GM21381 (cell line): ENCODE results near the gene TMEM132D.

Experiments used
- ATAC-seq: cut with Tn5 transposase; IDR thresholded peaks from one replicate; pipeline ENCODE4 v1.9.1; 2021; ENCODE audit warnings: mild to moderate bottlenecking, moderate library complexity; ENCODE audit not compliant: unreplicated experiment

Gene TMEM132D

DNA sequence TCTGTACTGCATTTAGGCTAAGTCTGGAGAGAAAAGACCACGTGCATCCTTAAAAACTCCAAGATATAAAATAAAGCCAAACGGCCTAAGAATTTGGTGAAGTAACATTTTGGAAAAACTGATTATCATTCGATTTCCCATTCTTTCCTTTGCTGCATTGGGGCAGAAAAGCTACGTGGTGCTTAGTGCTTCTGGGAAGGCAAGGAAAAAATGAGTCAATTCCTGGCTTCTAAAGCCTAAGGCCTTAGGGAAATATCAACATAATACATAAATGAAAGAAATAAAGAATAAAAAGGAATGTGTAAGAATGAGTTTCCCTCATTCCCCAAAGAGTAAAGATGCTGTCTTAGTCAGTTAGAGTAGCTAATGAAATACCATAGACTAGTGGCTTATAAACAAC is 530.1 kb downstream of the TMEM132D start:
- no peak for ATAC-seq

DNA sequence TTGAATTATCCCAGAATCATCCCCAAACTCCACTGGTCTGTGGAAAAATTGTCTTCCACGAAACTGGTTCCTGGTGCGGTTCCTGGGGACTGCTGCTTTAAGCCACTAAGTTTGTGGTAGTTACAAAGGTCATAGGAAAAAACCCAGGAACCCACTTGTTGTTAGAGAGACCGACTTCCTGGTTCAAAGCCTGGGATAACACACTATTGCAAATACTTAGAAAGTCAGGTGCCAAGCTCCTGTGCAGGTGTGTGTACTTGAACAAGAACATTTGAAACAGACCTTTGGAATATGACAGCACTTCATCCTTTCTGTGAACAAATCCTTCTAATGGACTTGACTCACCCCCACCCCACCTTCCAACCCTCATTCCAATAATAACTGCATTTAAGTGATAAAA is 530.9 kb downstream of the TMEM132D start:
- ATAC-seq: no peak

DNA sequence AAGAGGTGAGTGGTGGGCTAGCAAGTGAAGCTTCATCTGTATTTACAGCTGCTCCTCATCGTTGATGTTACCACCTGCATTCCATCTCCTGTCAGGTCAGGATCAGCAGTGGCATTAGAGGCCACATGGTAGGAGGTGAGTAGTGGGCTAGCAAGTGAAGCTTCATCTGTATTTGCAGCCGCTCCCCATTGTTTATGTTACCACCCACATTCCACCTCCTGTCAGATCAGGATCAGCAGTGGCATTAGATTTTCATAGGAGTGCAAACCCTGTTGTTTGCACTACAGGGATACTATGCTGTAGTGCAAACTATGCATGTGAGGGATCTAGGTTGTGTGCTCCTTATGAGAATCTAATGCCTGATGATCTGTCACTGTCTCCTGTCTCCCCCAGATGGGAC is 531.5 kb downstream of the TMEM132D start:
- ATAC-seq: no peak

DNA sequence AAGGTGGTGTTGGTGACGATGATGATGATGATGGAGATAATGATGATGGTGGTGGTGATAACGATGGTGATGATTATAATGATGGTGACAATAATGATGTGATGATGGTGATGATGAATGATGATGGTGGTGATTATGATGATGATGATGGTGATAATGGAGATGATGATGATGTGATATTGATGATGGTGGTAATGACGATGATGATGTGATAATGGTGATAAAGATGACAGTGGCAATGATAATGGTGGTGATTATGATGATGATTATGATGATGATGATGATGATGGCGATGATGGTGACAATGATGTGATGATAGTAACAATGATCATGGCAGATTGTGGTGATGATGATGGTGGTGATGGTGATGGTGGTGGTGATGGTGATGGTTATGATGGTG is 532.6 kb downstream of the TMEM132D start:
- ATAC-seq: no peak

DNA sequence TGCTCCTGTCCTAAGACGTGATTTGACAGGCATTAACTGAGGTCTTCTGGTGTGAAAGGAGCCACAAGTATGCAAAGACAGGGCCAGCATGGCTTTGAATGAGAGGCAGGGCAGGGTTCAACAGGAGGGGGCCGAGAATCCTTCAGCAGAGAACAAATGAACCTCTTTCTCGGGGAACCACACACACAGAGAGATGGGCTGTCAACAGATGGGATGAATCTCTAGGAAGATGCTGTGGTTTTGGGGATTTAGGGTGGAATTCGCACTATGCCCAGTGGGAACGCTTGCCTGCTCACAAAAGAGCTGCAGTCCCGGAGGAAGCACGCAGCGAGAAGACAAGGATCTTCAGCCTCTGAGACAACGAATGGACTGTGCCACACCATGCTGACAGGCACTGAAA is 537.2 kb downstream of the TMEM132D start:
- no peak for ATAC-seq

DNA sequence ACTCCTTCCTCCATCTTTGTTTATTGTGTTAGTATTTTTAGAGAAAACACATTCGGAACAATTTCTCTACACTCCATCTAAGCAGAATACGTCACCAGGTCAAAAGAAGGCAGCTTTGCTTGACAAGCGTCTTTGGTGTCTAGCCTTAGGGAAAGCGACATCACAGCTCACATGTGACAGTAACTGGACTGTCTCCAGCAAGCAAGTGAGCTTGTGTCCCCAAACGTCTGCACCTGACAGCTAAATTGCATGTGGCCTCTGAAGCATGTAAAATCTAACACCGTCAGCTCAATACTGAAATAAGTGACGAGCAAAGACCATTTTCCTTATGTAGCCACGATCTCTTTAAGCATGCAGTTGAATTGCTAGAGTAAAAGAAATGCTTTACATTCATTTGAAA is 540.8 kb downstream of the TMEM132D start:
- ATAC-seq: no peak

DNA sequence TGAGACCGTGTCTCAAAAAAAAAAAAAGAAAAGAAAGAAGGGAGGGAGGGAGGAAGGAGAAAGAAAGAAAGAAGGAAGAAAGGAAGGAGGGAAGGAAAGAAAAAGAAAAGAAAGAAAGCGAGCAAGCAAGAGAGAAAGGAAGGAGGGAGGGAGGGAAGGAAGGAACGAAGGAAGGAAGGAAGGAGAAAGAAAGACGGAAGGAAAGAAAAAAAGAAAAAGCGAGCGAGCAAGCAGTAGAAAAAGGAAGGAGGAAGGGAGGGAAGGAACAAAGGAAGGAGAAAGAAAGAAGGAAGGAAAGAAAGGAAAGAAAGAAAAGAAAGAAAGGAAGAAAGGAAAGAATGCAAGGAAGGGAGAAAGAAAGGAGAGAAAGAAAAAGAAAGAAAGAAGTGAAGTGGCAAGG is 546.6 kb downstream of the TMEM132D start:
- ATAC-seq: no peak

DNA sequence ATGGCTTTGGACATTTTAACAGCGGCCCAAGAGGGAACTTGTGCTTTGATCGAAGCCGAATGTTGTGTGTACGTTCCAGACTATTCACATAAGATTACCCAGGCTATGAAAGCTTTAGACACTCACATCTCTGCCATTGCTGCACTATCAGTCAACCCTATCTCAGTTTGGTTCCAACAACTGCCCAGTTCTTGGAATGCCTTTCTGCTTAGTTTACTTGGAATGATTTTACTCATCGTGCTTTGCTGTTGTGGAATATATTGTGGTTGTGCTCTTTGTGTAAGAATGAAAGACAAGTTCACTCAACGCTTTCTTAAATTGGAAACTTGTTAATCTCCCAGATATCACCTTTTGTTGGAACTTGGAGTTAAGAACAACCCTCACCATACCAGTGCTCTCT is 552.3 kb downstream of the TMEM132D start:
- no peak for ATAC-seq

DNA sequence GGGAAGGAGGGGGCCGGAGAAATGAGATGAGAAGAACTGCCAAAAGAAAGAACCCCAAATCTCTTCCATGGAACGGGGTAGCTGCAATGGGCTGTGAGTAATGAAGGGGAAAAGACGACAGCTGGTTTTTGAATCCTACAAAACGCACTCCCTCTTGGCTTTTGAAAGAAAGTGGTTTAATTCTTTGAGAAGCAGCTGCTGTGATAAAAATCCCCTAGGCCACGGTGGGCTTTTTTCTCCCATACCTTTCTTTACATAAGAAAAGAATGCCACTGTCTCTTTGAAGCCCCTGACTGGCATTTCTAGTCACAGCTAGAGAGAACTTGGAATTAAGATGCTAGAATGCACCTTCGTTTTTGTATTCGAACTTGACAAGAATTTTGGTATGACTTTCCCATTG is 564.5 kb downstream of the TMEM132D start:
- no peak for ATAC-seq

DNA sequence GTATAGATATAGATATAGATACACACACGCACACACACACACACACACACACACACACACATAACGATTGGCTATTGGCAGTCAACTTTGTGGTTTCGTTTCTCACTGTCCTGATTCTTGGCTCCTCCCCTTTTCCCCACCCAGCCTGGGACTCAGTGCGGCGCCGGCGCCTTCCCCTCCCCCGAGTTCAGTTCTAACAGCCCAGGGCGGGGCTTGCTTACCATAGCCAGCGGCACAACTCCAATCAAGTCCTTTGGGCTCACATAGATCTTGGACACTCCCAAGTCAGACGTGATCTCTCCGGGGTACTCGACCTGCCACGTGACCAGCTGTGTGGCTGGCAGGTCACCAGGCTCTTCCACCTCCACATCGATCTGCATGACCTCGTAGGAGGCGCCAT is 566.4 kb downstream of the TMEM132D start:
- ATAC-seq: no peak

DNA sequence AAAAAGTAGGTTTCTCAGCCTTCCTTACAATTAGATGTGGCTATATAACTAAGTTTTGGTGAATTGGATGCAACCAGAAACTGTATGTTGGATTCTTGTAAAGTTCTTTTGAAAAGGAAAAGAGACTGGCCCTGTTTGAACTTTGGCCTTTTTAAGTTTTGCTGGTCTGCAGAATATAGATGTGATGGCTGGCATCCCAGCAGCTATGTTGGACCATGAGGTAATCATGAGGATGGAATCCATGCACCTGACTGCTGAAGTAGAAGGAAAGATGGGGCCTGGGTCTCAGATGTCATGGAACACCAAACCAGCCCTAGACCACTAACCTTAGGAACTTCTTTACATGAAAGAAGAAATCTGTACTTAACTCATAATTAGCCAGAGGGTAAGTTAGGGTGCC is 568.1 kb downstream of the TMEM132D start:
- no peak for ATAC-seq

DNA sequence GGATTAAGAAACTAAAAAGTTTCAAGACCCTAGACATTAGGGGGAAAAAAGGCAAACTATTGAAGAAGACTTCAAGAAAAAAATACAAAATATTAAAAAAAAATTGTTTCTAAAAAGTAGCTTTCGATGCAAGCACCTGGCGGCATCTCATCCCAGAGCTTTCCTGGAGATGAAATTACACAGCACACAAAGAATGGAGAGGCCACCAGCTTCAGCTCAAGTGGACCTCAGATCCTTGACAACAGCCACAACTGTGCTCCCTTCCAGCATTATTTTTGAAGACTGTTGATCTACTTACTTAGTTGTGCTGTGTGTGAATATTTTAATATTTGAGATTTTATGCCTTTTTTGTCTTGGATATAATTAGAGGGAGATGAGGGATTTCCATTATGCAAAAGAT is 571.5 kb downstream of the TMEM132D start:
- ATAC-seq: no peak

DNA sequence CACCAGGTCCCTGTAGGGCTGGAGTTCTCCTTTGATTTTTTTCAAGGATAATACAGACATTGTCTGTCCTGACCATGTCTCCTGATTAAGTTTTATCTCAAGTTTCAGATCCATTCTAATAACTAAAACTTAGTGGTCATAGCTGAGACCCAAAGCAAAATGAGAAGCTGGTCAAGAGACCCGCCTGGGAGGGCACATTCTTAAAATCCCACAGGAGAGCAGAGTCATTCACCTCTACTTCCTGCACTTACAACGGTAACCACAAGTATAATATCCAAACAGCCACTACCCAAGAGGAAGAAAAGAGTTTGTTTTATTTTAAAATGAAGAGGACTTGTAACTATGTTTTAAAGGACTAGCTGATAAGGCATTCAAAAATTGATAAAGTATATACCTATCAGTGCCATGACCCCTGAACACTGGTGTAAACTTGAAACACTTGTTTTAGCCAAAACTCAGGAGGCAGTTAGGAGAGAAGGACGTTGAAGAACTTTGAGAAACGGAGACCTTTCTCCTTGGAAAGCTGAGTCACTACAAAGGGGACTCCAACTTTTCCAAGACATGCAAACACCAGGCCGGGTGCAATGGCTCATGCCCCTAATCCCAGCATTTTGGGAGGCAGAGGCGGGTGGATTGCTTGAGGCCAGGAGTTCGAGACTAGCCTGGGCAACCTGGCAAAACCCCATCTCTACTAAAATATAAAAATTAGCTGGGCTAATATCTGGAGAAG is 572.3 kb downstream of the TMEM132D start:
- no peak for ATAC-seq

DNA sequence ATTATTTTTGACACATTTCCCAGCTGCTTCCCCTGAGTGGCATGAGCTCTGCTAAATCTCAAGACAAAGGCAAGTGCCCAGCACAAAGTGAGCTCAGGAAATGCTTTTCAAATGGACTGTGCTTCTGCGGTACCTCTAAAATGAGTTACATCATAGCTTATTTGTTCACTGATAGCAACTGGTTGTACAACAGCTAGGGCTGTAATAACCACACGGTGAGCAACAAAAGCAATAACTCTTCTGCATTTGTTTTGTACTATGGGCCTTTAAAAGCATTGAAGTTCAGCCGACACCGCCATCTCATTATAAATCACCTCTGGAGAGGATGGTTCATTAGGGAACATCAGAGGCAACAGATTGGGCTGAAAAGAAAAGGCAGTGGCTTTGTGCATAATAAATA is 575.6 kb downstream of the TMEM132D start:
- ATAC-seq: no peak

DNA sequence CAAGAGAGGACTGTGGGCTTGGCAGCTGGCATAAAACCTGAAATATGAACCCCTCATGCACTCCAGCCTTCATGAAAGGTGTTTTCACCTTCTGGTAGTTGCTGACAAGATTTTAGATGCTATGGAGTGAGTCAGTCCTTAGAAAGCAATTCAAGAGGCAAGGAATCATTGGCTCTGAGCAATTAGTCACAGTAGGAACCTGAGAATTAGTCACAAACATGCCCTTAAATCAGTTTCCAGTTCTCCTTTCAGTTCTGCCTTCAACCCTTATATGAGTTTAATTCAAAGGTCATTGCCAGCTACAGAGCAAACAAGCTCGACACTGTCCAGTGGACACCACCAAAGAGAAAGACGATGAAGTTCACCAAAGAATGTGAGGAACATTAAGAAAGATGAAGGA is 578.3 kb downstream of the TMEM132D start:
- ATAC-seq: no peak

DNA sequence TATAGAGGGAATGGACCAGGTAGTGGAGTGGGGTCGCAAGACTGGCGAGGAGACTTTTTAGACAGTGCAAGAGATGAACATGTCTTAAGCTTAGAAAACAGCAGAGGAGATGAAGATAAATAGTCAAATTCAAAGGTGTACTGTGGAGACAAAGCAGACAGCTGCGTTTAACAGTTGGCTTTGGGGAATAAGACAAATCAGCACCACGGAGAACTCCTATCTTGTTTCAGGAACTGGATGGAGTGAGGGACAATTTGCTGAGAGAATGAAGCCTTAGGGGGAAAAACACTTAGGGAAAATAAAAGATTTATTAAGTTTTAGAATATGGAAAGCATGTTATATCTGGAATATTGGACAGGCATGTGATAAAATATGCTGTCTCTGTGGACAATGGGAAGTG is 591.8 kb downstream of the TMEM132D start:
- ATAC-seq: no peak

DNA sequence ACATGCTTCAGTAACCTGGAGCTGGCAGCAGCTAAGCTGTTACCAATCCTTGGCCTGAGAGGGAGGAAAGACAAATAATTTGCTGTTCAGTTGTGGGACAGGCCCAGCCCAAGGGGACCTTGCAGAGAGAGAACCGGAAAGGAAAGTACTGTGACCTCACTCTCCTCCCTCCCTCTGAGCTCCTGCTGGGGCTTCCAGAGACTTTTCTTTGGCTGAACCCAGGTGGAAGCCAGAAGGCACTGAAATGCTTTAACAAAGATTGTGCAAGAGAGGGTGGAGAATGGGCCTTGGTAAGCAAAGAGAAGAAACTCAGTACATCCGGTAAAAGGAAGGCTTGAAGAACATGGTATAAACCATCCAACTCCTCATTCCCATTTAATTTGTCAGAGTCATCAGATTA is 593.5 kb downstream of the TMEM132D start:
- no peak for ATAC-seq

DNA sequence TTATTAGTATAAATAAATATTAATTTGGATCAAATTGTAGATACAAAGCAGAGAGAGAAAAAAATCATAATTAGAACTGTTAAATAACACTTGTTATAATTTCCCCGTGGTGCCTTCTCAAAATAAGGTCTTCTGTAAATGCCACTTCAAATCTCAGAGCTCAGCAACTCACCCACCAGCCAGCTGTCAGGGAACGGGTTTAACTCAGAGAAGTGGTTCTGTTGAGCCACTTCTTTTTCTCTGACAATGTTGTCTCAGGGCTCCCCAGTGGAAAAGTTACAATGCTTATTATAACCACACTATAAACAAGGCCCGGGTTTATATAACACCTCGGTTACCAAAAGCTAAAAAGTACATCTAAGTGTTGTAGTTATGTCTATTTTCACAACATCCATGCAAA is 598.0 kb downstream of the TMEM132D start:
- no peak for ATAC-seq

DNA sequence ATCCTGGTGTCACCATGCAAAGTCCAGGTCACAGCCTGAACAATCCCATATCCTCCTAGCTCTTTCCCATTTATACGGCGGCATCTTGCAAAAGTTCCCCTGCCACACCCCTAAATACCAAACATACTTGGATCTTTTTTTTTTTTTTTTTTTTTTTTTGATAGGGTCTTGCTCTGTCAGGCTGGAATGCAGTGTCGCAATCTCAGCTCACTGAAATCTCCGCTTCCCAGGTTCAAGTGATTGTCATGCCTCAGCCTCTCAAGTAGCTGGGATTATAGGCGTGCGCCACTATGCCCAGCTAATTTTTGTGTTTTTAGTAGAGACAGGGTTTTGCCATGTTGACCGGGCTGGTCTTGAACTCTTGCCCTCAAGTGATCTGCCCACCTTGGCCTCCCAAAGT is 599.3 kb downstream of the TMEM132D start:
- ATAC-seq: no peak

DNA sequence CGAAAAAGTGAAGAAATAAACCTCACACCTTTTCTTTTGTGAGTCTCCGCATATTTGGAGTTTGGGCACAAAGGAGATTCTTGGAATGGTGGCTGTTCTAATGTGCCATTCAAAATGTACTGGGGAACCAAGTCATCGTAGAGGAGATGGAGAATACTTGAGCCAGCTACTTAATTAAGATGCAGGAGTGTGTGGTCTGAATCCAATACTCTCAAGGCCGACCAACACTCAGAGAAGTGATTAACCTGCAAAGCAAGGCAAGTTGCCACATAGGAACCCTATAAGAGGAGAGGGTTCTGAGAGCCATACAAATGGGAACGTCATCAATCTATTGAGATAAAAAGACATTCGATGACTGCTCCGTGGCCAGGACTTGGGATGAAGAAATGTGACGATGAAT is 603.8 kb downstream of the TMEM132D start:
- ATAC-seq: no peak

DNA sequence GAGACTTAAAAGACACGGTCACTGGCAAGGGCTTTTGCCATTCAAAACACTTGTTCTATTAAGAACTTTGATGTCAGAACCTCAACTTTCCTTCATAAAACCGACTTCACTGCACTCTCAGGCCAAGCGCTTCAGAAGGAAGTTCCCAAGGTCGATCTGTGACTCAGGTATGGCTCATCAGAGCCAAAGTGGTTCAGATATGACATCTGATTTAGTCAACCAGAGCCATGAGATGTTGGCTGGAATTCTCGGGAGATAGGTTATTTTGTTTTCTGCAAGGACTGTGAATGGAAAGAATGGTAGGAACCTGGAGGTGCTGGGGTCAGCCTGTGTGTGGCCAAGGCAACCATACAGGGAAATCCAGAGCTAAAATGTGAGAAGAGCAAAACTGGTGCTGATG is 604.9 kb downstream of the TMEM132D start:
- ATAC-seq: no peak

DNA sequence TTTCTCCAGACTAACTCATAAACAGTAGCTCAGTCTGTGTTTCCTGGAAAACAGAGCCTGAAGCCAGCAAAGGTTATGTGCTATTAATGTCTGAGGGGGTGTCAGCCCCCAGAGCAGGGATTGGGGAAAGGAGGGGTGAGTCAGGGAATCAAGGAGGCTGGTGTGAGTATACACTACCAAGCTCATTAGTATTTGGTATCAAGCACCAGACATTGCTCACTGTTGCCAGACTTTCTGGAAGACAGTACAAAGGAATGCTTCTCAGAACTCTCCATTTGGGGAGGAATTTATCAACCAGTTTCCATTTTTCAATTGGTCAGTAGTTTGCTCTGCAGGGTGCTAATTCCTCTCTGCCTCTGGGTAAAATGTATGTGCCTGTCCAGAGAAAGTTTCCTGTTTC is 607.2 kb downstream of the TMEM132D start:
- no peak for ATAC-seq

DNA sequence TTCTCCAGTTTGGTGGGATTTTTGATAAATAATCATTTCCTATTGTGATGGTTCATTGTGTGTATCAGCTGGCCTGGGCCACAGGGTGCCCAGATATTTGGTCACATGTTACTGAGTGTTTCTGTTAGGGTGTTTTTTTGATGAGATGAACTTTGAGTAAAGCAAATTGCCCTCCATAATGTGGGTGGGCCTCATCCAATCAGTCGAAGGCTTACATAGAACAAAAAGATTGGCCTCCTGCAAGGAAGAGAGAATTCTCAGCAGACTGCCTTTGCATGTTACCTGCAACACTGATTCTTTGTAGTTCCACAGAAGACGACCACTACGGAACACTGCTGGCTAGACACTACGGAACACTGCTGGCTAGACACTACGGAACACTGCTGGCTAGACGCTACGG is 609.0 kb downstream of the TMEM132D start:
- ATAC-seq: no peak
